Activated CD8-positive, alpha-beta memory T cell treated with anti-CD3 and anti-CD28 coated beads, Interleukin-2, amount 50 U/mL, for 24 hours (primary cell): ENCODE data around the gene NTM.

Experiments used
- DNase-seq: peaks from one replicate; pipeline ENCODE4 v3.0.0-alpha.2; 2020; ENCODE audit errors: extremely low read depth

Gene NTM

DNA sequence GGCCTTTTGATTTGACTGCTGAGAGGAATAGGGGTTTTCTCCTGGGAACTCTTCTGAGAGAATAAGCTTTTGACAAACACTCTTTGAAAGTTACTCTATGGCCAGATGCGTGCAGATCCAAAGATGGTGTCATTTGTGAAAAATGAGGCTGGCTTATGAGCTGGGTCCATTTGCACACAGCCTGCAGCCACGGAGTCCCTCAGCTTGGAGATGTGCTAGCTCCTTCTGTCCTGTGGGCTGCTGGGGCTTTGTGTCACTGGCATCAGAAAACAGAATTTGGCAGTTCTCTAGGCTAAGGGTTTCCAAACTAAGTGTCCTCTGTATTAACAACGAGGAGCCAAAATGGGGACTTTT is 702.4 kb downstream of the NTM start:
- DNase-seq: no peak

DNA sequence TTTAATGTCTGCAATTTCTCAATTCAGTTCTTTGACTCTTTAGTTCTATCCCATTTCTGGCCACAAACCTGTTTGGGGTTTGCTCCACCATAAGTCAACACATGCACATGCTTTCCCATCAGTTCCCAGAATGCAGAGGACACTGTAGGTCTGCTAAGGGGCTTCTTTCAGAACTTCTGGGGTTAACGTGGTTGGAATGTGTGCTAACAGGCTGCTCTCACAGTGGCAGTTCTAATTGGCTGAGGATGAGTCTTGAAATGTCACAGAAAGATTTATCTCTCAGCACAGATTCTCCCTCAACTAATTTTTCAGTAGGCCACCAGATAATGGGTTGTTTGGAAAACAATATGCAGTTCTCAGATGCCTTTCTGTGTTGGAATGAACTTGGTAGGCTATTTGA is 703.4 kb downstream of the NTM start:
- DNase-seq: no peak

DNA sequence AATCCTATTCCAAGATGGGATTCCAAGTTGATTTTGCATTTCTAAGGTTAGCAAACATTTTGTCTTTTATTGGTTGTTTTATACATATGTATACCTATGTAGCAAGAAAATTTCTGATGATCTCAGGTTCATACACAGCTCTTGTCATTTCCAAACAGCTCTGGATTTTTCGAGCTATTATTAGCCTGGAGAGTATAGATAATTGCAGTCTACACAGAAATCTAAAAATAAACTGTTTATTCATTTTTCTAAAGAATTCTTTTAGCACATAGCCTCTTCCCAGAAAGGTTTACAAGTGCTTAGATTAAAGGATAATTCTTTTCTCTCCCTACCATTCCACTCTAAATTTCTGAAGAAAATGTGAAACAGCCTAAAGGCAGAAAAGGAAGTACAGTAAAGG is 705.0 kb downstream of the NTM start:
- DNase-seq: no peak

DNA sequence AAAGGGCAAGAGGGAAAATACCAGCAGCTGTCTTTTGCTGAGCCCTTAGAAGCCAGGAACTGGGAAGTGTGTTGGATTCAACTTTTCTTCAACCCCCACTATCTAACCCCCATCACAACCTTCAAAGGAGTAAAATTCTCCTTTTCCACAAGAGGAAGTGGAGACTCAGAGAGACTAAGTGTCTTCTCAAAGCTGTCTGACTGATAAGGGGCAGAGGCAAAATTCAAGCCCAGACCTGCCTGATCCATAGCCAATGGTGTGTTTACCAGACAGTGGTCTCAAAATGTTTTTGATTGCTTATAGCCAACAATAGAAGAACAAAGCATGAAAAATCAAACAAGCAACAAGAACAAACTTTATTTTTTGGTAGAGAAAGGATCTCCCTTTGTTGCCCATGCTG is 707.0 kb downstream of the NTM start:
- DNase-seq: no peak

DNA sequence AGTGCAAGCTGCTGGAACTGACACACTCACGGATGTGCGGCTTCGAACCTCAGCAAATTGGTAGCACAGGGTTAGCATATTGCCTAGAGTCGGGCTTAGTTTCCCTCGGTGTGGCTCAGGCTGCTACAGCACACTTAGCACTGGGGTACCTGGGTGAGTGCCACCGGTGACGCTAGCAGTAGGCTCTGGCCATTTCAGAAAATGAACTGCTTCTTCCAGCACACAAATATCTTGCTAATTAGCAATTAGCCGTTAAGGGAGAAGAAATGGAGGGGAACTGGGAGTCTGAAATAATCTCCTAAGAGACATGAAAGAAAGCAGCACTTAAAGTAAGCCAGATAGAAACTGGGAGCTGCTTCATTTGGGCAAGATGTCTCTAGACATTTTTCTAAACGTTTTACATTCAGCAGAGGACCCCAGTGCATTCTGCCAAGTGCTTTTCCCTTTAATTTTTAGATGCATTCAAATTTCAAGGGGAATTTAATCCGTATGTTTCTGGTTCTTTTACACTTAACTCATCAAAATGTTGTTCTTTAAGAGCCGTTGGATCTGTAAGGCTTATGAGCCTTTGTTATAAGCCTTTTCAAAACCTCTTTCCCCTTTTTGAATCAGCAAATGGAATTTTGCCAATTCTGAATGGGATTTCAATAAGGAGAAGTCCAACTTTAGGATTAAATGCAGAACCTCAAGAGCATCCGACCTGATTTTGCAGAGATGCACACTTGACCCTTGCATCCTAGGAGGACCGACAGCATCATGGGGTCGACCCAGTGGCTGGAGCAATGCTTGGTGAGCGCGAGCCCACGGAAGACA is 708.1 kb downstream of the NTM start:
- no peak for DNase-seq

DNA sequence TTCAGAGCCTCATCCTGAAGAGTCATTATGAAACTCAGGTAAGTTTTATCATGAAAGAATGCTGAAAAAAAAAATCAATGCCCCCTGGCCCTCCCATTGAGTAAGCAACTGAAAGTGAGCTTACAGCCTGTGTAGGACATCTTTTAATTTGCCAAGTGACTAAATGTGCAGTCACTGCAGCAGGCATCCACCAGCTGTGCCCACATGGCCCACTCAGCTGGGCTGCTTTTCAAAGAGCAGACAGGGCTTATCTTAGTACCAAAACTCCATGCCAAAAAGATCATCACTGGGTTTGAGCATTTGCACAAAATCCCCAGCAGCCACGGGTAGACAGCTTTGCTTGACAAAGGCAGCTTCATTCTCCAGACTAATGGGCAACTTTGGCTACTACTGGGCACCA is 709.7 kb downstream of the NTM start:
- no peak for DNase-seq

DNA sequence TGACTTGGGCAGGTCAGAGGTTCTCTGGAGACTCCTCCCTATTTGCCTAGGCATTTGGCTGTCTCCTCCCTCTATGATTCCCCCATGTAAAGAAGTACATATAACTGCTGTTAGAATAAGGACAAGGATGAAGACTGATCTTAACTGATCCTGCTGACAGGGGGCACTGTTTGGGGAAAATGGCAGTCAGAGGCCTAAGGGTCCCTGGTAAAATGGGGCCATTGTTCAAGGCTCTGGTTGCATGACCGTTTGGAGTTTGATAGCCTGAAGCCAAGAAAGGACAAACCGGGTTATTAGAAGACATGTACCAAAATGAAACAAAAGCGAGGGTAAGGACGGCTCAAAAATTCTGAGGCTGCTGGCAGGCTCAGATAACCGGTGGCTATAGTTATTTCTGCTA is 712.2 kb downstream of the NTM start:
- DNase-seq: no peak

DNA sequence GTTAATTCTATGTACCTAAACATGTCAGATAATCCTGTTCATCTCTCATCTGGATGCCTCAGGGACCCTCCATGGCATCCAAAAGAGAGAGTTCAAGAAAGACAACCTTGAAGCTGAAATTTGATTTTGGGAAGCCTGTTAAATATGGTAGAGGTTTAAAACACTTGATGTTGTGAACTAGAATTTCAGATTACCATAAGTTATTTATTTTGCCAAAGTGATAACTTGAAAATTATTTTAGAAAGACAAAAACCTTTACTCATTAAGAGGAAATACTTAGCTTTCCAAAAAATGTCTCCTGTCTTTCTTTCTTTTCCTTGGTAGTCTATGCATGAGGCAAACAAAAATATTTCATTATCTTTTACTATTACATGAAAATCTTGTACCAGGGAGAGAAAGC is 714.0 kb downstream of the NTM start:
- DNase-seq: no peak

DNA sequence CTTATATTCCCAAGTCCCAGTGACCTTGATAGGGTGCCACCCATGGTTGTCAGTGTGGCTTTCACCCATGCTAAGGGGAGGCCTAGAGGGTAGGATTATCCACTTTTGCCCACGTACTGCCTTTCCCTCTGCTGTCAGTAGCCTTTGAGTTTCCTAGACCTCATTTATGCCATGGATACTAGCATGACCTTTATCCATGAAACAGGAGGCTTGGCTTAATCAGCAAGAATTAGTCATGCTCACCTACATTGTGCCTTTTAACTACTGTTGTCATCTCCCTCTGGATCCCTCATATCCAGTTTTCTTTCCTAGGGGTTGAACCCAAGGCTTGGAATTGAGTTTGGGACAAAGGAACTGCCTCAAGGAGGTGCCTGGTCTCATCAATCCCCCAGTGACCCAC is 716.7 kb downstream of the NTM start:
- DNase-seq: no peak

DNA sequence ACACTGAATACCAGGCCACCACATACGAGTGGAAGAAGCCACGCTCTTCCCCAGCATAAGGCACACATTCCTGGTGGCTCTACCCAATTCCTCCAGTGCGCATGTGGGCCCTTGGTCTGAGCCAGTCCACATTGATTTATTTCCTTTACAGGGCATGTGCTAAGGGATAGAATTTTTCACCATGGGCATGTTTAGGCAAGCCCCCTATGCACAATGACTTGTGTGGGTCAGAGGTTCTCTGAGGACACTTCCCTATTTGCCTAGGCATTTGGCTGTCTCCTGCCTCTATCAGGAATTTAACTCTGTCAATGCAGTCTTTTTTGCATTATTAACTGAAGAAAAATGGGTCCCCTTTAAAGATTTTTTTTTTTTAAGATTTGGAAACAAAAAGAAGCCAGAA is 718.1 kb downstream of the NTM start:
- DNase-seq: no peak

DNA sequence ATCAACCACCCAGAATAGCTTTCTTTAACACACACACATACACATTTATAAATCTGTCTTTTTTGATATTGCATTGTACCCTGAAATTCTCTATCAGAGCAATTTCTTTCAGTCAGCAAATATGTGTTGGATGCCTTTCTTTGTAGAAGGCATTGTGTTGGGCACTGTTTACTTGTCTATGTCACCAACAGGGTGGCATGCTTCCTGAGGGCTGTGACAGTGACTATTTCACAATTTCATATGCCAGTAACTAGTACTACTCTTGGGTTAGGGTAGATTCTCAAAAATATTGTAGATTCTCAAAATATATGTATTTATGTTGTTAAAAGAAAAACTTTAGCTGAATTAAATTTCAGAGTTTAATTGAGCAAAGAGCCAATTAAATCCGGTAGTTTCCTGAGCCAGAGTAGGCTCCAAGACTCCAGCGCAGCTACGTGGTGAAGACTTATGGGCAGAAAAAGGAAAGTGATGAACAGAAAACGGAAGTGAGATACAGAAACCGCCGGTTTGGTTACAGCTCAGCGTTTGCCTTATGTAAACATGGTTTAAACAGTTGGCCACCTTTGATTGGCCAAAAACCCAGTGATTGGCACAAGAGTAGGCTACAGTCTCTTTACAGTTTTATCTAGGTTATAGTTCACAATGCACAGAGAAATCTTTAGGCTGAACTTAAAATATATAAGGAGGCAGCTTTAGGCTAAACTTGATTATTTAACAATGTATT is 723.3 kb downstream of the NTM start:
- DNase-seq: no peak

DNA sequence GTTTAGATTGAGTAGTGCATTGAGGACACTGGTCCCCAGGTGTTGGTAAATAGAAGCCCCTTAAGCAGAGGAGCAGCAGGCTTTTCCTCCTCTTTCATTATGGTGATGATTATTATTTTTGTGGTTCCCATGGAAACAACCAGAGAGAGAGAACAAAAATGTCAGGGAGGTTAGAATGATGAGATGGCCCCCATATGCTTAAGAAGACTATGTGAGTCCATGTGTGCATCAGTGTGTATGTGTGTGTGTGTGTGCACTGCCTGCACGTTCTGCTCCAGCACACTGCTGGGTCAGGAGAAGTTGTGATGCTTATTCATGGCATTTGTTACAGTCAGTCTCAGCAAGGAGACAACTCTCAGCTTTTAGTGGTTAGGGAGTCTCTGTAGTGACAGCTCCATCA is 724.2 kb downstream of the NTM start:
- no peak for DNase-seq

DNA sequence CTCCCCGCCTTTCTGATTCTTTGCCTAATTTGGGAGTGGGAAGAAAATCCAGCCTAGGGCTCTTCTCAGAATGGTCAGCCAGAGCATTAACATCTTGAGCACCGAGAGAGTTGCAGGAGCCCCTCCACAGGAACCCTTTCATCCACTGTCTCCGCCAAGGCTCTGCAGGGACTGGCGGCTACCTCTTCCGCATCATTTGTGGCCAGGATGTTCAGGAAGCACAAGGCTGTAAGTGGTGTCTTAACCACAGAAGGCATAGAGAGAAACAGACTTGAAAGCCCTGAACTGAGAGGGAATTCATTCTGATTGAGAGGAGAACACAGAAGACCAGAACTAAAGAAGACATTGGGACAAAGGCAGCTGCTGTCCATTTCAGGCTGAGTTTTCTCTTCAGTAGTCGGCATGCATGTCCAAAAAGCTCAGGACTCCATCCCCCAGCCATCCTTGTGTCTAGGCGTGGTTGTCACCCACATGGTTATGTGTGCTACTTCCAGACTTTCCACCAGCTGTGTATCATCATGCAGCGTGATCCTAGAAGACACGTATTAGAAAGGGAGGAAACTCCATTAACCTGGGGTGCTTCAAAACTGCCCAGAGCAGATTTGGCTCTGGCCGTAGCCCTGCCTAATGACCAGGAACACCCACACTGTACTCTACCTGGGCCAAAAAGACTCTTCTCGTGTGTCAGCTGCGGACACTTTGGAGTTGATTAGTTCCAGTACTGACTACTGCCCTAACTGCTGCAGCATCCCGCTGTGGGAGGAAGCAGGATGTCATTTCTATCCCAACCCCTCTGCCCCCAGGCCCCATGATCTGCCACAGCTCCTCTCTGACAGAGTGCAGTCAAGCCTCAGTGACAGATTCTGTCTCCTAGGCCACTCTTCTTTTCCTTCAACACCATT is 725.1 kb downstream of the NTM start:
- DNase-seq: no peak

DNA sequence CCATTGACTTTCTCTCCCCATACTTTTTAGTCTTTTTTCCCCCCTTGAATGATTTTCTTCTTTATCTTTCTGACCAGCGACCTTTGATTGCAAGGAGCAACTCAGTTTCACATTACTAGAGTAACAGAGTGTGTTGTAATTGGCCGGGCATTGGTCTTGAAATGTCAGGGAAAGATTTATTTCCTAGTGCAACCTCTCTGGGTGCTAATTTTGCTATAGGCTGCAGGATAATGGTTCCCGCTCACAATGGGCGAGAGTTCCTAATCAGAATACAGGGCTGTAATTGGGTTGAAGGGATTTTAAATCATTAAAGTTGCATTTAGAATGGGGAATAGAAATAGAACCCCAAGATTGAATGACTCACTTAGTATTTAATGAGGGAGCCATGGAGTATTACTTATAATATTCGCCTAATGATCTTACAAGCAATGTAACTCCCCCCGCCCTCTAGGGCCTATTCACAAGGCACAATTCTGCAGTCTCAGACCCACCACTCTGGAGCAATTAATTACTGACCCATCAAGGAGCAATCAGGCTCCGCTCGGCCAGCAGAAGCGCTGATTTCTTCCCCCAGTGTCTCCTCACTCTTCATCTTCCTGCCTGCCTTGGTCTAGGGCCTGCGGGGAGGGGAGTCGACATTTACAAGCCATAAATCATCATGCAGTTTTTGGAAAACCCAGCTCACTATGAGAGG is 725.9 kb downstream of the NTM start:
- no peak for DNase-seq

DNA sequence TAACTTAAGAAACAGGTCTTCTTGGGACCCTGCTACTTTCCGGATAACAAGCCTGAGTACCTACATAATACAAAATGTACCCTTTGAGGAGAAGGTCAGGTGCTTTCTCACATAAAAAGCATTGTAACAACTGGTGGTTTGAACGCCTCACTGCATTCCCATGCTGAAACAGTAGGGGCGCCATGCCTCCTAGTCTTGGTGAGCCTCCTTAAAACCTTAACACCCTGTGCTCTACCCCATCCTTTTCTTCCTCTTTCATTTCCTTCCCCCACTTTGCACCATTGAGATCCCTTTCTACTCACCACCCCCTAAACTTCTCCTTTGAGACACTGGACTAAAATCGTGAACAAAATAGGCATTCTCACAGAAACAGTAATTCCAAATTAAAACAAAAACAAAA is 729.3 kb downstream of the NTM start:
- DNase-seq: no peak

DNA sequence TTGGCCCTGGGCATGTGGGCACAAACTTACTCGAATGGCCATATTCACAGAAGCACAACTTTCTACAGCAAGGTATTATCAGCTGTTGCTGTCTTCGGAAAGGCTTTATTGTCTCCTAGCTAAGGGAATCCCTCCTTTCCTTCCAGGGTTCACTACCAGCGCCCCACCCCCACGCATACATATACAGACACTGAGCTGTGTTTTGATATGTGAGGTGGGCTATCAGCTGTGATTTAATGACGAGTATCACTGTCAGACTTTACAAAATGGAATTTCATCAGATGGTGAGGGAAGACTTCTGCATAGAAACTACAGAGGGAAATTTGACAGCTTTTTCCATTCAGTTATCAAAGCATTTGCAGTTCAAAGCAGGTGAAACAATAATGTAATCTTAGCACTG is 730.2 kb downstream of the NTM start:
- no peak for DNase-seq

DNA sequence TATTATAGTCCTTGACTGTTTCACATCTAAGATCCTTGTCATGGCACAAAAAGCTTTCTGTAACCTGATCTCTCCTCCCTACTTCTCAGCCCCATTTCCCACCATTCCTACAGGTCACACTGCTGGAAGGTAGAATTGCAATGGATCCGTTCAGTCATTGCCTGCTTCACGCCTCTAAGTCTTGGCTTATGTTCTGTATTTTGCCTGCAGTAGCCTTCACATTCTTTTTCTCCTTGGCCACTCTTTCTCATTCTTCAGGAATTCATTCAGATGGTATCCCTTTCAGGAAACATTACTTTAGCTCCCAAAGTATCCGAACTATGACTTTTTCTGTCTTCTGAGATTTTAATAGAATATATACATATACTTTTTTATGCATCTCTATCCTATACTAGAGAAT is 731.5 kb downstream of the NTM start:
- DNase-seq: no peak

DNA sequence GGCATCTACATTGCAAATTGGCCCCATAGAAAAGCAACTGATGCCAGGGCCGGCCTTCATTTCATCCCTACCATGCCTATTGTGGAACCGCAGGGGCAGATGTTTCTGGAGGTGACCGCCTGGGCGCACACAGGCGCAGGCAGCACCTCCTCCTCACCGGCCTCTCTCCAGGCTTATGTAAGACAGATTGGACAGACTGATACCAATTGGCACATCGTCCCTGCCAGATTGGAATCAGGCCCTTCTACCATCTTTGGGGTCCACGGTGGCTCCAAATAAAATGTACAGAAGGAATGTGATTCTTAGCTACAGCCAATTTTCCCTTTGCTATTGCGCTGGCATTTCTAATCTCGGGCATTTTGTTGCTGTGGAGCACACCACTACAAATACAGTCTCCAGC is 732.6 kb downstream of the NTM start:
- DNase-seq: no peak

DNA sequence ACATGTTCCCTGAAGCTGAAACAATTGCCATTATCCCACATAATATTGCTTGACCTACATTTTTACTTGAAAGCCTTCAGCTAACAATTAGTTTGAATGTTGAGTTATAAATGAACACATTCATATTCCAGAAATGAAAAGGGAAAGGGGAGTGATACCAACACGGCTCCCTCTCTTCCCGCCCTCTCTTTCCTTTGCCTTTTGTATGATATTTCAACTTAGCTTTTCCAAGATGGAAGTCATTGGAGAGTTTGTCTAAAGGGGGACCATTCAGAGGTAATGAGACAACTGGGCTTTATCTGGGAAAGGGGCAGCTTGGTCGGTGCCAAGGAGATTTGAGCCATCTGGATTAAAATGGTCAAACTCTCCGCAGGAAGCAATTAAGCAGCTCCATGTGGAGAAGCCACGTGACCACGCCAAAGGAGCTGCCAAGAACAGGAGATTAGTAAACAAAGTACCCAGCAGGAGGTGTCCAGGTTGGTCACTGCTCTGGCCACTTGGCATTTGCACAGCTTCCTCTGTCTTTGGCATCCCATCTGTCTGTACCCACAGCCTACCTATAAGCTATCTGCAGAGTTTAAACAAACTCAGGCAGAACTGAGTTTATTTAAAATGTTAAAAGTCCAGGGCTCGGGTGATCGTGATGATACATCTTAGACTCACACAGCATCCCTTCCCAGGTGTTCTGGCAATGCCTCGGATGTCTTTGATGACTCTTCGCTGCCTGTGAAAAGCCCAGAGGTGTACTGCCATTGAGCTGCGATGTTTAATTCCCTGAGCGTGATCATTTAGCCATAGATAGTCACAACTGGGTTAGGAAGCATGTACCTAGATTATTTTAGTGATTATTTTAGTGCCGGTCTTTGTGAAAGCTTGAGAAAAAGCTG is 735.9 kb downstream of the NTM start:
- no peak for DNase-seq

DNA sequence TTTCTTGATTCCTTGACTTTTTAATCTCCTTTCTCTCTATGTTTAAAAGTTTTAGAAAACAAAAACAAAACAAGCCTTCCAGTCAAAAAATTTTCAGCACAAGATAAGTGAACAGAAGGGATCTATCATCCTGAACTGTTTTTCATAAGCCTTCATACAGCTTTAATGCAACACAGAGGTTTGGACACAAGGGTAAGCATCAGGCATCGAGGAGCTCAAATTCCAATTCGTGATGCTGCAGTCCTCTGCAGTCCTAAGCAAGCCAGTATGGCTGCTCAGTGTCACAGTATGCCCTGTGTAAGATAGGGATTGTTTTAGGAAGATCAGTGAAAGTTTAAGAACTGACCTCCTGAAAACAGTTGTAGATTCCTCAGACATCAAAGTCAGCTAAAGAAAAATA is 740.9 kb downstream of the NTM start:
- no peak for DNase-seq

DNA sequence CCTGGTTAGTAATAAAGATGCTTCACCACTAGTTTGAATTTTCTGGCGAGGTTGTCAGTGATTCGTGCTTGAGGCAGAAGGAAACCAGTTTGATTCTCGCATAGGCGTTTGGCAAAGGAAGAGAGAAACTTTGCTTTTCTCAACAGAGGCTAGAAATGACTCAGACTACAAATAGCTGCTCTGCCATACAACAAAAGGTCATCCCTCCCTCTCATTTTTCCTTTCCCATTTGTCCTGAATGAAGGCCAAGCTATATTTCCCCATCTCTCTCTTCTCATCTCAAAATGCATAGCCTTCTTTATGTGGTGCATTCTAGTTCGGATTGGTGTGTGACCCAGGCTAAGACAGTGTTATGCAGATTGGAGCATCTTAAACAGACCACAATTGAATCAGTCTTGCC is 741.4 kb downstream of the NTM start:
- DNase-seq: no peak
